HS-5 (cell line): Measurements from ENCODE around the gene SLC43A2.

ENCODE experiments used
- DNase-seq: peaks from one replicate; pipeline ENCODE4 v3.0.0-alpha.2; 2012; ENCODE audit warnings: low read depth

The SLC43A2 gene

GRCh38 chr17:1562176-1562643, 66.4 kb downstream of the SLC43A2 start:
- DNase-seq = no peak

- DNase-seq = no peak
These were observed 67.0 kb downstream of the SLC43A2 start for GRCh38 chr17:1561420-1562175.

- no peak for DNase-seq
These were observed 67.7 kb downstream of the SLC43A2 start for GRCh38 chr17:1560858-1561355.

GRCh38 chr17:1560101-1560857, 68.4 kb downstream of the SLC43A2 start:
- no peak for DNase-seq

- no peak for DNase-seq
These were observed 69.3 kb downstream of the SLC43A2 start for GRCh38 chr17:1559047-1560043.

GRCh38 chr17:1558401-1558800, 70.2 kb downstream of the SLC43A2 start:
- DNase-seq = no peak

- DNase-seq = no peak
These were observed 71.1 kb downstream of the SLC43A2 start for GRCh38 chr17:1557355-1558095.

- DNase-seq = no peak
These were observed 72.8 kb downstream of the SLC43A2 start for GRCh38 chr17:1555651-1556471.

- DNase-seq = no peak
These were observed 73.7 kb downstream of the SLC43A2 start for GRCh38 chr17:1554751-1555540.

- DNase-seq = no peak
These were observed 75.0 kb downstream of the SLC43A2 start for GRCh38 chr17:1553354-1554266.

GRCh38 chr17:1552932-1553331, 75.7 kb downstream of the SLC43A2 start:
- DNase-seq = no peak

GRCh38 chr17:1551741-1552140, 76.9 kb downstream of the SLC43A2 start:
- DNase-seq = no peak

- DNase-seq = no peak
These were observed 80.6 kb downstream of the SLC43A2 start for GRCh38 chr17:1548032-1548431.

GRCh38 chr17:1546292-1546922, 82.2 kb downstream of the SLC43A2 start:
- no peak for DNase-seq

GRCh38 chr17:1545618-1546017, 83.0 kb downstream of the SLC43A2 start:
- no peak for DNase-seq

- no peak for DNase-seq
These were observed 86.3 kb downstream of the SLC43A2 start for GRCh38 chr17:1542316-1542715.

GRCh38 chr17:1541367-1541904, 87.2 kb downstream of the SLC43A2 start:
- no peak for DNase-seq

- no peak for DNase-seq
These were observed 88.8 kb downstream of the SLC43A2 start for GRCh38 chr17:1539811-1540210.
